Caco-2 (cell line): ENCODE data around the gene RGS10. TPM values are rescaled to one million over a fixed set of nuclear protein-coding genes. Genes with fewer than 3 reads are reported as not detected.

Experiments
- BruUV-seq: library from RNA; stranded (reverse); fragments of 400-500 nt; replicated peaks from 2 replicates; lab custom pipeline; 2021; lab: Mats Ljungman, UMichigan
- CTCF ChIA-PET: fragments of 300-600 bp; sonication (Branson Sonifier 250); formaldehyde crosslinking; loops from one replicate; lab custom pipeline; 2022; ENCODE audit warnings: antibody characterized with exemption; lab: Charles Lee
- POLR2A ChIA-PET: fragments of 300-600 bp; sonication (Branson Sonifier 250); formaldehyde crosslinking; loops from one replicate; lab custom pipeline; 2022; ENCODE audit warnings: antibody characterized with exemption; lab: Charles Lee
- DNase-seq, 2 experiments: peaks; one replicate each; pipeline versions ENCODE4 v3.0.0 to v3.0.0-alpha.2; 2020 to 2022
- H3K27me3 ChIP-seq: replicated peaks from 2 replicates; pipeline ENCODE4 v1.6.0; 2011; ENCODE audit warnings: low read length; ENCODE audit not compliant: control insufficient read depth, insufficient read depth
- H3K36me3 ChIP-seq: 2 replicates; pipeline ENCODE4 v1.5.1; 2011; ENCODE audit warnings: low read length; ENCODE audit not compliant: control insufficient read depth, insufficient read depth
- H3K4me1 ChIP-seq: fragments of 250-450 bp; sonication (Bioruptor Pico); 2 replicates; pipeline ENCODE4 v1.5.1; 2020; ENCODE audit warnings: mild to moderate bottlenecking
- H3K4me3 ChIP-seq: 2 replicates; pipeline ENCODE4 v1.5.1; 2011; ENCODE audit warnings: low read depth, mild to moderate bottlenecking, control low read depth, low read length
- H3K9me3 ChIP-seq: fragments of 250-450 bp; sonication (Bioruptor Pico); 2 replicates; pipeline ENCODE4 v1.5.1; 2020; ENCODE audit warnings: mild to moderate bottlenecking, moderate library complexity
- H3K27ac Mint-ChIP-seq: one replicate; pipeline ENCODE4 v1.8.0; 2022; ENCODE audit warnings: mixed read lengths; ENCODE audit not compliant: unreplicated experiment
- H3K27me3 Mint-ChIP-seq: one replicate; pipeline ENCODE4 v1.8.0; 2022; ENCODE audit warnings: mixed read lengths; ENCODE audit not compliant: insufficient read depth, unreplicated experiment
- H3K36me3 Mint-ChIP-seq: one replicate; pipeline ENCODE4 v1.8.0; 2022; ENCODE audit warnings: mild to moderate bottlenecking, mixed read lengths; ENCODE audit not compliant: insufficient read depth, unreplicated experiment
- H3K4me1 Mint-ChIP-seq: one replicate; pipeline ENCODE4 v1.8.0; 2022; ENCODE audit warnings: low read depth, mixed read lengths; ENCODE audit not compliant: unreplicated experiment
- H3K4me3 Mint-ChIP-seq: one replicate; pipeline ENCODE4 v1.8.0; 2022; ENCODE audit warnings: mild to moderate bottlenecking, moderate library complexity, mixed read lengths; ENCODE audit not compliant: unreplicated experiment
- H3K9me3 Mint-ChIP-seq: one replicate; pipeline ENCODE4 v1.8.0; 2022; ENCODE audit warnings: mixed read lengths; ENCODE audit not compliant: unreplicated experiment
- intact Hi-C: fragments of 100-400 bp; cut with micrococcal nuclease; formaldehyde crosslinking; loops from one replicate; pipeline ENCODE4 v1.10.0; 2022; ENCODE audit not compliant: unreplicated experiment
- total RNA-seq: library from RNA; stranded (reverse); gene quantifications from 2 replicates; pipeline ENCODE4 v1.2.3, GENCODE V29; 2022
- TF ChIP-seq, protein P1 (sequence below), 2 experiments: fragments of 200-600 bp in 1 of 2; IDR thresholded peaks; 1 replicate in 1 of 2; 2 replicates in 1 of 2; pipeline versions ENCODE4 v1.5.1 to v1.8.0; 2011 to 2022; ENCODE audit warnings: antibody characterized with exemption in 1 of 2, control low read depth in 1 of 2, inconsistent platforms in 1 of 2, low read depth in 1 of 2, low read length in 1 of 2, mild to moderate bottlenecking in 1 of 2, moderate library complexity in 1 of 2; ENCODE audit not compliant: insufficient read depth in 1 of 2, severe bottlenecking in 1 of 2, unreplicated experiment in 1 of 2

RGS10 gene
- total RNA-seq, 1 experiment from 2014 or later: 23.2 TPM

- H3K9me3 Mint-ChIP-seq: no peaks in the 10 kb centered on the region
- peak overlapping the region; percentile 25 for H3K27ac Mint-ChIP-seq
- Histone ChIP-seq H3K27me3 (no peaks in the 10 kb centered on the region), H3K9me3 (no peaks in the 10 kb centered on the region), H3K4me1 (no peaks in the 10 kb centered on the region), H3K36me3 (no peaks in the 10 kb centered on the region), H3K4me3 (no peak overlapping the region)
- POLR2A ChIA-PET: no interaction called here
- H3K27me3 Mint-ChIP-seq: no peaks in the 10 kb centered on the region
- H3K36me3 Mint-ChIP-seq: peaks cover 7% of the 10 kb centered on the region
- TF ChIP-seq, protein P1, sequence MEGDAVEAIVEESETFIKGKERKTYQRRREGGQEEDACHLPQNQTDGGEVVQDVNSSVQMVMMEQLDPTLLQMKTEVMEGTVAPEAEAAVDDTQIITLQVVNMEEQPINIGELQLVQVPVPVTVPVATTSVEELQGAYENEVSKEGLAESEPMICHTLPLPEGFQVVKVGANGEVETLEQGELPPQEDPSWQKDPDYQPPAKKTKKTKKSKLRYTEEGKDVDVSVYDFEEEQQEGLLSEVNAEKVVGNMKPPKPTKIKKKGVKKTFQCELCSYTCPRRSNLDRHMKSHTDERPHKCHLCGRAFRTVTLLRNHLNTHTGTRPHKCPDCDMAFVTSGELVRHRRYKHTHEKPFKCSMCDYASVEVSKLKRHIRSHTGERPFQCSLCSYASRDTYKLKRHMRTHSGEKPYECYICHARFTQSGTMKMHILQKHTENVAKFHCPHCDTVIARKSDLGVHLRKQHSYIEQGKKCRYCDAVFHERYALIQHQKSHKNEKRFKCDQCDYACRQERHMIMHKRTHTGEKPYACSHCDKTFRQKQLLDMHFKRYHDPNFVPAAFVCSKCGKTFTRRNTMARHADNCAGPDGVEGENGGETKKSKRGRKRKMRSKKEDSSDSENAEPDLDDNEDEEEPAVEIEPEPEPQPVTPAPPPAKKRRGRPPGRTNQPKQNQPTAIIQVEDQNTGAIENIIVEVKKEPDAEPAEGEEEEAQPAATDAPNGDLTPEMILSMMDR (IDR thresholded peaks at IDR 0.05; ENCODE audit: insufficient read depth in 1 of 2, low read depth in 1 of 2, low read length in 1 of 2, severe bottlenecking in 1 of 2, unreplicated experiment in 1 of 2): no peak
- DNase-seq: no peak
- H3K4me1 Mint-ChIP-seq: no peaks in the 10 kb centered on the region
- BruUV-seq: no TSS peak
- intact Hi-C loops: no loop called here
- H3K4me3 Mint-ChIP-seq: no peak overlapping the region
- CTCF ChIA-PET: no interaction called here
Measured at GRCh38 chr10:119521443-119522204, 20.9 kb downstream of the RGS10 start.

GRCh38 chr10:119520283-119520682 lies 22.2 kb downstream of the RGS10 start:
- no peaks in the 10 kb centered on the region for H3K27me3 Mint-ChIP-seq
- TF ChIP-seq, protein P1 (IDR thresholded peaks at IDR 0.05; ENCODE audit: insufficient read depth in 1 of 2, low read depth in 1 of 2, low read length in 1 of 2, severe bottlenecking in 1 of 2, unreplicated experiment in 1 of 2): no peak
- H3K4me1 ChIP-seq: no peaks in the 10 kb centered on the region
- H3K4me1 Mint-ChIP-seq: no peaks in the 10 kb centered on the region
- CTCF ChIA-PET: no interaction called here
- H3K9me3 ChIP-seq: no peaks in the 10 kb centered on the region
- DNase-seq: no peak
- no TSS peak for BruUV-seq
- intact Hi-C loops: no loop called here
- H3K27ac Mint-ChIP-seq: no peak overlapping the region
- peaks cover 7% of the 10 kb centered on the region for H3K36me3 Mint-ChIP-seq
- POLR2A ChIA-PET: no interaction called here
- H3K9me3 Mint-ChIP-seq: no peaks in the 10 kb centered on the region
- H3K4me3 Mint-ChIP-seq: no peak overlapping the region
- no peak overlapping the region for H3K4me3 ChIP-seq
- no peaks in the 10 kb centered on the region for H3K36me3 ChIP-seq
- H3K27me3 ChIP-seq: no peaks in the 10 kb centered on the region

- Histone ChIP-seq H3K9me3 (no peaks in the 10 kb centered on the region), H3K27me3 (no peaks in the 10 kb centered on the region), H3K4me1 (no peaks in the 10 kb centered on the region), H3K4me3 (no peak overlapping the region), H3K36me3 (no peaks in the 10 kb centered on the region)
- Mint-ChIP-seq H3K4me3 (no peak overlapping the region), H3K27me3 (no peaks in the 10 kb centered on the region), H3K9me3 (no peaks in the 10 kb centered on the region), H3K4me1 (no peaks in the 10 kb centered on the region), H3K36me3 (peaks cover 4% of the 10 kb centered on the region), H3K27ac (no peak overlapping the region)
- intact Hi-C loops: no loop called here
- DNase-seq: no peak
- CTCF ChIA-PET: interaction anchor here (0.8 kb wide), 1 partner anchor 321 kb away, joined by 3 read pairs; no protein-coding TSS in a partner anchor
- POLR2A ChIA-PET: no interaction called here
- TF ChIP-seq, protein P1 (IDR thresholded peaks at IDR 0.05; ENCODE audit: insufficient read depth in 1 of 2, low read depth in 1 of 2, low read length in 1 of 2, severe bottlenecking in 1 of 2, unreplicated experiment in 1 of 2): no peak
- no TSS peak for BruUV-seq
Measured at GRCh38 chr10:119518936-119519335, 23.6 kb downstream of the RGS10 start.
